Neural crest cell (in vitro differentiated cells): ENCODE results near the gene CRYBA1. TPM values are rescaled to one million over a fixed set of nuclear protein-coding genes. Genes with fewer than 3 reads are reported as not detected.

Experiments used
- DNase-seq: peaks from one replicate; pipeline ENCODE4 v3.0.0; 2021; ENCODE audit warnings: low read depth, mixed read lengths, low spot score
- H3K27ac Mint-ChIP-seq: one replicate; pipeline ENCODE4 v1.8.0; 2021; ENCODE audit warnings: mild to moderate bottlenecking, mixed read lengths; ENCODE audit not compliant: unreplicated experiment
- H3K27me3 Mint-ChIP-seq: 2 replicates; pipeline ENCODE4 v1.8.0; 2021; ENCODE audit warnings: low read depth, mild to moderate bottlenecking, mixed read lengths
- H3K36me3 Mint-ChIP-seq: 2 replicates; pipeline ENCODE4 v1.8.0; 2021; ENCODE audit warnings: low read depth, mild to moderate bottlenecking, mixed read lengths
- H3K4me1 Mint-ChIP-seq: 2 replicates; pipeline ENCODE4 v1.8.0; 2021; ENCODE audit warnings: mixed read lengths
- H3K4me3 Mint-ChIP-seq: one replicate; pipeline ENCODE4 v1.8.0; 2021; ENCODE audit warnings: mild to moderate bottlenecking, mixed read lengths
- H3K9me3 Mint-ChIP-seq: 2 replicates; pipeline ENCODE4 v1.8.0; 2021; ENCODE audit warnings: mixed read lengths
- CTCF ChIP-seq: fragments of 200-600 bp; sonication (generic); conservative IDR thresholded peaks from 2 replicates; pipeline ENCODE4 v1.5.0; 2021; ENCODE audit warnings: antibody characterized with exemption, mild to moderate bottlenecking
- total RNA-seq: library from RNA; stranded (reverse); gene quantifications from 2 replicates; pipeline ENCODE4 v1.2.1, GENCODE V29; 2021

The CRYBA1 gene
- total RNA-seq, 1 donor from 2014 or later: 2.4 TPM

GRCh38 chr17:29209073-29209472 is 37.6 kb upstream of the CRYBA1 start:
- no peak for TF ChIP-seq CTCF
- Mint-ChIP-seq H3K27me3 (no peaks in the 10 kb centered on the region), H3K9me3 (no peaks in the 10 kb centered on the region), H3K36me3 (no peaks in the 10 kb centered on the region), H3K4me3 (no peak overlapping the region), H3K4me1 (peaks cover 28% of the 10 kb centered on the region), H3K27ac (no peak overlapping the region)
- DNase-seq: no peak

- H3K9me3 Mint-ChIP-seq: no peaks in the 10 kb centered on the region
- no peak for TF ChIP-seq CTCF
- peaks cover 28% of the 10 kb centered on the region for H3K4me1 Mint-ChIP-seq
- no peak overlapping the region for H3K27ac Mint-ChIP-seq
- no peaks in the 10 kb centered on the region for H3K27me3 Mint-ChIP-seq
- no peak for DNase-seq
- H3K36me3 Mint-ChIP-seq: no peaks in the 10 kb centered on the region
- no peak overlapping the region for H3K4me3 Mint-ChIP-seq
Measured at GRCh38 chr17:29210879-29211278, 35.8 kb upstream of the CRYBA1 start.

GRCh38 chr17:29212094-29212631 is 34.5 kb upstream of the CRYBA1 start:
- Mint-ChIP-seq H3K36me3 (no peaks in the 10 kb centered on the region), H3K9me3 (no peaks in the 10 kb centered on the region), H3K27me3 (no peaks in the 10 kb centered on the region), H3K27ac (no peak overlapping the region), H3K4me3 (no peak overlapping the region), H3K4me1 (peaks cover 28% of the 10 kb centered on the region)
- no peak for TF ChIP-seq CTCF
- DNase-seq: no peak

GRCh38 chr17:29212681-29213121 is 34.0 kb upstream of the CRYBA1 start:
- H3K4me3 Mint-ChIP-seq: peak overlapping the region; percentile 36
- H3K27me3 Mint-ChIP-seq: no peaks in the 10 kb centered on the region
- TF ChIP-seq CTCF: no peak
- no peak for DNase-seq
- no peaks in the 10 kb centered on the region for H3K36me3 Mint-ChIP-seq
- H3K9me3 Mint-ChIP-seq: no peaks in the 10 kb centered on the region
- H3K27ac Mint-ChIP-seq: peak overlapping the region; percentile 4
- peaks cover 27% of the 10 kb centered on the region for H3K4me1 Mint-ChIP-seq

GRCh38 chr17:29214215-29215146 is 32.2 kb upstream of the CRYBA1 start:
- Mint-ChIP-seq H3K27ac (no peak overlapping the region), H3K36me3 (no peaks in the 10 kb centered on the region), H3K9me3 (no peaks in the 10 kb centered on the region), H3K4me1 (peaks cover 24% of the 10 kb centered on the region), H3K4me3 (no peak overlapping the region), H3K27me3 (no peaks in the 10 kb centered on the region)
- no peak for TF ChIP-seq CTCF
- no peak for DNase-seq
